ENCODE measurements around the gene PLPP3.

The PLPP3 gene

GRCh38 chr1:56575865-56576264 is 3.5 kb downstream of the PLPP3 start:
- no peak for DNase-seq

GRCh38 chr1:56574794-56575193 is 4.6 kb downstream of the PLPP3 start:
- no peak for DNase-seq

- DNase-seq = no peak
These were observed 6.1 kb downstream of the PLPP3 start for GRCh38 chr1:56573311-56573710.

DNA sequence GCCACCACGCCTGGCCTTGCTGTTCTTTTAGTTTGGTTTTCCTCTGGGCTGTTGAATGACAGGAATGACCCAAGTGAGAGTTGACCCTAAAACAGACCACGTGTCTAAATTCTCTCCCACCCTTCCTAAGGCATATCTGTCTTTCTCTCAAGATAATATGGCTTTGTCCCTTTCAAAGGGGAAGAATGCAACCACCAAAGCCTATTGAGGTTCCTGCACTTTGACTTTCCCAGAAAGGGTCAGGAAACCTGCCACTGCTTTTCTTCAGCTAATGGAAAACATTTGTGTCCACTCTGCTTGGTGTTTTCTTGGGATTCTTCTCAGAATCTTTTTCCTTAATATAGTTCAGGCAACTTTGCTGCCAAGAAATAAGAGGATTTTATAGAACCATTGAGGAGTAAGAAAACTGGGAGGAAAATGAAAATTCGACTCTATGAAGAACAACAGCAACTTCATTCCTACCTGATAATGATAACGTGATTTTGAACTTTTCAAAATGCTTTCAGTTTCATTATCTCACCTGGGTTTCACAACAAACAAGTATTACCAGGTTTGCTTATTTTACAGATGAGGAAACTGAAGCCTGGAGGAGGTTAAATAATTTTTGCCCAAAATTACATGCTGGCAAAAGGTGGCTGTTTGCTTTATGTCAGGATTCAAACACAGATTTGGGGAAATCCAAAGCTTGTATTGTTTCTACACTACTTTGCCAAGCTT is 6.9 kb downstream of the PLPP3 start:
- no peak for DNase-seq

GRCh38 chr1:56571448-56571847 is 7.9 kb downstream of the PLPP3 start:
- DNase-seq = no peak

- DNase-seq = no peak
These were observed 8.4 kb downstream of the PLPP3 start for GRCh38 chr1:56570924-56571372.

DNA sequence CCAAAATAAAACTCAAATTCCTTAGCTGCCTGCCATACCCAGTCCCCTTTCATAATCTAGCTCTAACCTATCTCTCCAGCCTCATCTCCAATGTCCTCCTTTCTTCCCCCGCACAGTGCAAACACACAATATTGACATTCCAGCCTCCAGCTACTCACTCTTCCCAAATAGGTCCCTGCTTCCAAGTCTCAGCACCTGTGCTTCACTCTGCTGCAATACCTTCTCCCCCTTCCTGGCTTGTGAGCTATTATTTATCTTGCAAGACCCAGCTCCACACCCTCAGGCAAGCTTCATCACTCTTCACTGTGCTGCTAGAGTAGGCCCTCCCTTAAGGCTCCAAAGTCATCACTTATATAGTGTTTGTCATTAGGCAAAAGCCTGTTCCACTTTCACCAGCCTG is 9.7 kb downstream of the PLPP3 start:
- DNase-seq = no peak

GRCh38 chr1:56566994-56567393 is 12.4 kb downstream of the PLPP3 start:
- no peak for DNase-seq

GRCh38 chr1:56566061-56566744 is 13.2 kb downstream of the PLPP3 start:
- no peak for DNase-seq

GRCh38 chr1:56564615-56565014 is 14.7 kb downstream of the PLPP3 start:
- DNase-seq = no peak

DNA sequence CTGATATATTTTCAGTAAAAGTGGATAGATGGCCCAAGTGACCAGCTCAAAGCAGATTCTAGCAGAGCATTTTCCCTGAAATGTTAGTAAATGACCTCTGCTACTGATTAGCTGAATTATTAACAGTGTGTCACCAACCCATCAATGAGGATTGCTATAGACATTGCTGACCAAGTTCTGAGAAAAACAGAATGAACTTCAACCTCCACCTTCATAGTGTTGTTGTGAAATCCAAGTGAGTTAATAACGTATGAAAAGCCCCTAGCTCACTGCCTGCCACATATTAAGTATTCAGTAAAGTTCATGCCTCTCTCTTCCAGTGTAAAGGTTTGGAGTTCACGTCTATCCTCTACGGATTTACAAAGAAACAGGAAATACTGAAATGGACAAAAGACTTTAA is 15.8 kb downstream of the PLPP3 start:
- DNase-seq = no peak

DNA sequence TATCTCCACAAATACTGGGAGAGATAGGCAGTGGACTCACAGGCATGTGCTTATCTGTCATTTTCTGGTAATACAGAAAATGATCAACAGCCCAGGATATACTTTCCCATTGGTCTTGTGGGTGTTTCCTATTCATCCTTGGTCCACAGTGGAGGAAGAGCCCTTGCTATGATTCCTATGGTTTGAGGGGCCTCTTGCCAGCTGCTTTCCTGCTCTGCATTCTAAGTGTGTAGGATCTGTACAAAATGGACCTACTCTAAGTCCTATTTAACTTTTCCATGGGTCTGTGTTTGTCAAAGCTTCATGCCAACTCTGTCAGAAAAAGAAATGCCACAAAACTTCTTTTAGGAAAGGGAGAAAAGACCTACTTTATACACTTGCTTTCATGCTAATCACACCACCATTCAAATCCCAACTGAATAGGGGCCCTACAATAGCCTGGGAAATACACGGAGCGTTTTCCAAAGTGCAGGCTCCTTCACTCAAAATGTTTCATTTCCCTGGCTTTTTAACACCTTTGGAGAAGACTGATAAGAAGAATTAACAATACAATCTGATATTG is 16.4 kb downstream of the PLPP3 start:
- no peak for DNase-seq

DNA sequence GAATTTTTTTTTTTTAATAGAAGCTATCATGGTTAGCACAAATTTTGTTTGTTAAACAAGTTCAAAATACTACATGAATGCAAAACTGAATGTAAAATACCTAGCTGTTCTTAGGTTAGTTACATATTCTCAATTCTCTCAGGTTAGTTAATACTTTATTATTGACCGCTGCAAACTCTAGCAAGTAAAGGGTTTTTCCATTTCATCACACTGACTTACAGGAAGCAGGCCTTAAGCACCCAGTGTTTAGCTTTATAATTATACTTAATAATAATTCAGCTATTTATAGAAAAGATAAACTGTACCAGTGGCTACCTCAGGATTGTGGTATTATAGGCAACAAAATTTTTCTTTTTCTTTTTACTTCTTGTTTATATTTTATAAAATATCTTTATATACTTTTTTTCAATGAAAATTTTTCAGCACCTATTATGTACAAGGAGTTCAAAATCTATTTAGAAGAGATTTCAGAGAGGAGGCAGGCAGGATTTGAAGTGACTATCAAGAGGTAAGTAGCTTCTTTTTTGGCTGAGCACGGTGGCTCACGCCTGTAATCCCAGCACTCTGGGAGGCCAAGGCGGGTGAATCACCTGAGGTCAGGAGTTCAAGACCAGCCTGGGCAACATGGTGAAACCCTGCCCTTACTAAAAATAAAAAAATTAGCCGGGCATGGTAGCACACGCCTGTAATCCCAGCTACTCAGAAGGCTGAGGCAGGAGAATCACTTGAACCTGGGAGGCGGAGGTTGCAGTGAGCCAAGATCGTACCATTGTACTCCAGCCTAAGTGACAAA is 17.9 kb downstream of the PLPP3 start:
- no peak for DNase-seq

GRCh38 chr1:56557746-56558145 is 21.6 kb downstream of the PLPP3 start:
- no peak for DNase-seq

- DNase-seq = no peak
These were observed 23.9 kb downstream of the PLPP3 start for GRCh38 chr1:56555448-56555847.

GRCh38 chr1:56553046-56553445 is 26.3 kb downstream of the PLPP3 start:
- no peak for DNase-seq

- no peak for DNase-seq
These were observed 27.0 kb downstream of the PLPP3 start for GRCh38 chr1:56552349-56552748.

GRCh38 chr1:56551691-56552090 is 27.7 kb downstream of the PLPP3 start:
- DNase-seq = no peak

DNA sequence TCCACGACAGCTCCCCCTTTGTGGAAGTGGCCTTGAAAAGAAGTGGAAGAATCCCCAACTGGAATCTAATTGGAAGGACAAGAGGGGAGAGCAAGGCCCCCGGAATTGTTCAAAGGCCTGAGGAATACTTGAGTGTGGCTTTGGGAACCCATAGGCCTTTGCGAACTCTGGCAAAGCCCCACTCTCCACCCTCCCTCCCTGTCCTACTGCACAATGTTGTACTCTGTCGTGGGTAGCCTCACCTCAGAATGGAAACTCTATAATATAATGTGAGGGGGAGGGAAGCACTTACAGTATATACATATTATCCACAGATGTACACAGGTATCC is 28.5 kb downstream of the PLPP3 start:
- DNase-seq = no peak

DNA sequence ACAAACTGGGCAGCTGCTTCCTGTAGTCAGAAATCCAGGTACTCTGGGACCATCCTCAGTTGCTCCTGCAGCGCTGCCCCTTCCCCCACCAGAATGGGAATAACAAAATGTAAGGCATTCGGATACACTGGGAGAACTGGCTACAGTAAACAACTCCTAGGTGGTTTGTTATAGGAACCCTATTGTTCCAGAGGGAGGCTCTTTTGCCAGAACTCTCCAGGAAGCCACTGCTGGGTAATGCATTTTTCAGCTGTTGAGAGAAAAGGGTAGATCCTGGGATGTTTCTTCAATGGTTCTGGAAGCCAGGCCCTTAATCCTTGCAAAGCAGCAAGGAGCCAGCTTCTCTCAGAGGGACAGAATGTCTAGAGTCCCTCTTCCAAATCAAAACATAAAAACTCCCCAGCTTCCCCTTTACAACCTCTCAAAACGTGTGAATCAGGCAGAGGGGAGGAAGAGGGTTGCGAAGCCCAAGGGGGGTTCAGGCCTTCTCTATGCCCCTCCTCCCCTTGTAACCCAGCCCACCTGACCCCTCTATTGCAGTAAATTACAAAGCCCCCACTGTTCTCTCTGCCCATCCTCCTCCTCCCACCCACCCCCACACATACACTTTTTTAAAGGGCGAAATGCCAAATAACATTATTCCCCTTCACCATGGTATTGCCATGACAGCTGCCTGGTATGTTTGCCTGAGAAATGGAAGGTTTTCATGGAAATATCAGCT is 29.1 kb downstream of the PLPP3 start:
- DNase-seq = no peak

DNA sequence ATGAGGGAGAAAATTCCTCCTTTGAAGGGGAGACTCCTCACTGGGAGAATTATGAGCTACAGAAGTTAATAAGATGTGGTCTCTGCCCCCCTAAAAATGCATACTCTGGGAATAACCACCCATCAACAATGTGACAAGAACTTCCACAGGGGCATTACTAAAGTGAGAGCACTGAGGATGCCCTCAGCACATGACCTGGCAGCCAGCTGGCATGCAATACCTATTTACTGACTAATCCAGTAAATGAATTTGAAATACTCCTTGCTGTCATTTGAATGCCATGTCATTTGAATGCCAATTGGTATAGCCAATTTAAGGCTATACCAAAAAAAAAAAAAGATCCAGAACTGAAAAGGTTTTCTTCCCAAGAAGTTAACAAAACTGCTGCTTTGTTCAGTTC is 30.8 kb downstream of the PLPP3 start:
- no peak for DNase-seq

GRCh38 chr1:56547977-56548376 is 31.4 kb downstream of the PLPP3 start:
- DNase-seq = no peak

GRCh38 chr1:56547473-56547872 is 31.9 kb downstream of the PLPP3 start:
- no peak for DNase-seq
